GM18499 (cell line): ENCODE data around the gene KLK13.

Source experiments
- ATAC-seq: cut with Tn5 transposase; IDR thresholded peaks from one replicate; pipeline ENCODE4 v1.9.1; 2021; ENCODE audit warnings: moderate number of reproducible peaks; ENCODE audit not compliant: insufficient read depth, unreplicated experiment

KLK13 gene

DNA sequence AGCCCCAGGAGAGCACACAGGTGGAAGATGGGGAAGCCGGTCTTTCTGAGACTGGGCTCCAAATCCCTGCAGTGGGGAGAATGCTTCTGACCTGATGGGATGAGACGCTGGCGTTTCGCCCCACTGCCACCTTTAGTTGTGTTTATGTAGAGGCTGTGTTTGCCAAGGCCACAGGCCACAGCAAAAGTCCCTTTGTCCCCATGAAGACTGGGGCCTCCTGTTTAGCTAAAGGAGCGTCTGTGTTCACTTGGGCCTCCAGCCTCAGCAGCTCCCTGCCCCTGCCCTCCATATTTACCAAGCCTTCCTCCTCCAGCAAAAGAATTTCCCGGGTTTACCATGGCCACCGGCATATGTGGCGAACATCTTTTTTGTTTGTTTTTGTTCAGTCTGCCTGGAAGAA lies 28.2 kb upstream of the KLK13 start:
- ATAC-seq, result no peak

DNA sequence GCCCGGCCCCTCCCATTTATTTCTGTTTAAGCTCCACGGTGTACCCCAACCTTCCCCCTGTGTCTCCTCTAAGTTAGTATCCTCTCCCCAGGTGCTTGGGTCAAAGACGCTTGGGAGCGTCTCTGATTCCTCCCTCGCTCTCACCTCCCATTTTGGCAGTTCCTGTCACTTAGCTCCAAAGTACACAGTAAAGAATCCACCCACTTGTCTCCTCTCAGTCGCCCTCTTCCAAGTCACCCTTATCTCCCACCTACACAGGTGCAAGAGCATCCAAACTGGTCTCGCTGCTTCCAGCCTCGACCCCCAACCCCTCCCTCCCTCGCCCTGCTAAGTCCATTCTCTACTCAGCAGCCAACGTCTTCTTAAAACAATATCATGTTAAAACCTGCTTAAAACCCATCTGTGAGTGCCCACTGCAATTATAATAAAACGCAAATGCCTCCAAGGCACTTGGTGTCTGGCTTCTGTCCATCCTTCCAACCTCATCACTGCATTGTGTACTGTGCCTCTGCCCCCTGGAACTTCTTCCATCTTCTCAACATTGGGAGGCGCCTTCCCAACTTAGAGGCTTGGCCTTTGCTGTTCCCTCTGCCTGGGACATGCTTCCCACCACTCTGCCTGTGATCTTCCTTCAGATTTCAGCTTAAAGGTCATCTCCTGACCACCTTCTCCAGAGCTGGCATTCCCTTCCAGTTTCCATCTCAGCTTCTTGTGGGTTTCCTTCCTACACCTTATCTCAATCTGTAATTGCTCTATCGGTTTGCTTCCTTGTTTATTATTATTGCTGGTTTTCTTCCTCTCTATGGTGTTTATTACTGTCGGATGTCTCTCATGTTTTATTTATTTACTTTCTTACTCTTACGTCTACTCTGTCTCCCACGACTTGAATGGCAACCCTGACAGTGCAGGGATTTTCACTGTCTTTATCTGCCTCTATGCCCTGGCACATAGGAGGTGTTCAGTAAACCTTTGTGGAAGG lies 27.3 kb upstream of the KLK13 start:
- no peak for ATAC-seq

DNA sequence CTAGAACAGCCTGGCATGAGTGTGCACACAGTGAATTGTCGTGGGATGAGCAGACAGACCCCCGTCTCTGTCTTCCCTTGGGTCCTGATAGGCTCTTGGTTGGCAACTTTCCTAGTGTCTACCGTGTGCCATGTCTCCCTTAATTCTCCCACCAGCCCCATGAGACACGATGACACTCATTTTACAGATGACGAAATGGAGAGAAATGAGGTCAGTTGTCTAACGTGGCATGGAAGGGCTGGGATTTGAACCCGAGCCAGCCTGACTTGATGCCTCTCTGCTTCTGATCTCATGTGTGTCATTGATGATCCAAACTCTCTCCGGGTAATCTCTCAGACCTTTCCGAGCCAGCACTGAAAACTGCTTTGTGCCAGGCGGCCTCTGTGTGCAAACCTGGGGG lies 26.2 kb upstream of the KLK13 start:
- ATAC-seq, result no peak

- no peak for ATAC-seq
Observed at GRCh38 chr19:51090471-51090870, 25.6 kb upstream of the KLK13 start.

GRCh38 chr19:51089786-51090185 lies 24.9 kb upstream of the KLK13 start:
- ATAC-seq, result no peak

- no peak for ATAC-seq
Observed at GRCh38 chr19:51086153-51086850, 21.4 kb upstream of the KLK13 start.

- ATAC-seq, result no peak
Observed at GRCh38 chr19:51084505-51084904, 19.6 kb upstream of the KLK13 start.

DNA sequence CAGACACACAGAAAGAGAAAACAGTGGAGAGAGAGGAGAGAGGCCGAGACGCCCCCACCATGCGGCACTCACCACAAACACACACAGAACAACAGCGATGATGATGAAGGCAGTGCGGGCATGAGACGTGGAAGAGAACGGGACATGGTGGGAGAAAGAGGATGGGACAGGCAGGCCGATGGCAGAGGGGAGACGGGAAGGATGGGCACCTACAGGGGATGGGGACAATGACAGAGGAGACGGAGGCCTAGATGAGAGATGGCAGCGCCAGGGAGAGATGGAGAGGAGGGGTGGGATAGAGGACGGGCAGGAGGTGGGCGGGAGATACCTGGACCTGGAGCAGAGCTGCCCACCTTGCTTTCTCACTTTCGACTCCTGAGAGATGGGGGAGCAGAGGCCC lies 18.9 kb upstream of the KLK13 start:
- ATAC-seq, result no peak

- no peak for ATAC-seq
Observed at GRCh38 chr19:51083181-51083580, 18.3 kb upstream of the KLK13 start.

- ATAC-seq, result no peak
Observed at GRCh38 chr19:51082611-51083010, 17.7 kb upstream of the KLK13 start, which contains the start of gene KLK14. TSS of gene KLK14 (minus strand) at chr19:51082887. CDS start at chr19:51082614, 273 bp downstream.

- no peak for ATAC-seq
Observed at GRCh38 chr19:51081476-51081875, 16.6 kb upstream of the KLK13 start.

DNA sequence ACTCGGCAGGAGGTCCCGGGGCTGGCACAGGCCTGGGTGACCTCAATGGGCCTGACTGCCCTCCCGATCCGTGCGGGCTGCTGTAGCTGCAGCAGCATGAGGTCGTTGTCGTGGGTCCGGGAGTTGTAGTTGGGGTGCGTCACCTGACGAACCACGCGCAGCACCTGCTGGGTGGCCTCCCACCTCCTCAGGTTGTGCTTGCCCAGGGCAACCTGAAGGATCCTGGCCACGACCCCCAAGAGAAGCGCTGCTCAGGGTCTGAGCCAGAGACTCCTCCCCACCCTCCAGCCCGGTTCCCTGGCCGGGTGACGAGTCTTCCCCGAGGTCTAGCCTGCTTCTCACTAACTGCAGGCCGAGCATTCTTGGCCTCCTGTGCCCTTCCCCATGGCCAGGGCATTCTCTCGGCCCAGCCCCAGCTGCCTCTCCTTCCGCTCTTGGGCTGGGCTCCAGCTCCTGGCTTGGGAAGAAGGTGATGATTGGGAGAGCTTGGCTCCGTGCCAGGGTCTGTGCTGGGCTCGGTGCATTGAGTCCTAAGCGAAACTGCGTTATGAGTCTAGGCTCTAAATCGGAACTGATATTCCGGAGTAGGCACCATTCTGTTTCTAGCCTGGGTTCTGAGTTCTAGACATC lies 14.7 kb upstream of the KLK13 start:
- ATAC-seq, result no peak

GRCh38 chr19:51078731-51079130 lies 13.8 kb upstream of the KLK13 start:
- ATAC-seq, result no peak

DNA sequence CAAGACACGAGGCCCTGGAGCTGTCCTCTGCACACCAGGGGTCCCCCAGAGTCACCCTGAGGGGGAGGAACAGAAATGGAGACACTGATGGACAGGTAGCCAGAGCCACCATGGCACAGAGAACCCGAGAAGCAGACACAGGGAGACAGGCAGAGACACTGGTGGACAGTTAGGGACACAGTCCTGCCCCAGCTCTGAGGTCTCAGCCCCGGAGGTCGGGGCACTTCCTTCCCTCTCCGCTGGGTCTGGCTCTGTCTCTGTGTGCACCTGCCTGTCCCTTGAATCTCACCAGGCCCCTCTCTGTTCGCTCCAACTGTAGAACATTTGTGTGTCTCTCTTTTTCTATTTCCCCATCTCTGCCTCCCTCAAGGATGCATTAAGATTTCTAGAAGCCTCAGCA lies 13.2 kb upstream of the KLK13 start:
- no peak for ATAC-seq

- no peak for ATAC-seq
Observed at GRCh38 chr19:51076631-51077213, 11.8 kb upstream of the KLK13 start.

DNA sequence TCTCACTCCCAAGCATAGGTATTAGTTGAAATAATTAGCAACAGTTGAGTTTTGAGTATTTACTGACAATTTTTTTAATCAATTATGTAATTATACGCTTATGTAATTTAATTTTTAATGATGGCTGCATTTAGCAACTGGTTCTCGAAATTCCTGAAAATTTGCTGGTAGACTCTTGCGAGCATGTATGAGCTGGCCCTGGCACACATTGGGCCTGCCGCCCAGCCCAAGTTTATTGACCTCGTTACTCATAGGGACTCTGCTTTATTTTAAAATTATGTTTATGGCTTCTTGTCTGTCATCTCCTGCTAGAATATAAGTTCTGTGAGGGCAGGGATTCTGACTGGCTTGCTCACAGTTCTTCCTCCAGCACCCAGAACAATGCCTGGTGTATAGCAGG lies 11.1 kb upstream of the KLK13 start:
- ATAC-seq, result no peak

- ATAC-seq, result no peak
Observed at GRCh38 chr19:51071095-51071405, 6.2 kb upstream of the KLK13 start.

GRCh38 chr19:51070334-51071094 lies 5.6 kb upstream of the KLK13 start:
- ATAC-seq, result no peak

- no peak for ATAC-seq
Observed at GRCh38 chr19:51066393-51067186, 1.7 kb upstream of the KLK13 start.
